Astrocyte (in vitro differentiated cells and primary cell): ENCODE results near the gene SPHK1. TPM values are rescaled to one million over a fixed set of nuclear protein-coding genes. Genes with fewer than 3 reads are reported as not detected.

Experiments
- DNase-seq: peaks from one replicate; pipeline ENCODE4 v3.0.0-alpha.2; 2010; ENCODE audit warnings: low read depth
- FAIRE-seq: peaks from 2 replicates; lab custom pipeline; 2011; peaks lifted over from hg19 to GRCh38; lab: Jason Lieb, UNC
- H2AFZ ChIP-seq: 2 replicates; pipeline ENCODE4 v1.6.0; 2012; ENCODE audit warnings: low read depth, low read length, inconsistent platforms
- H3K27ac ChIP-seq: 2 replicates; pipeline ENCODE4 v1.5.1; 2011; ENCODE audit warnings: low read depth, low read length, inconsistent platforms
- H3K27me3 ChIP-seq: 2 replicates; pipeline ENCODE4 v1.6.0; 2011; ENCODE audit warnings: low read length, inconsistent platforms; ENCODE audit not compliant: insufficient read depth
- H3K36me3 ChIP-seq: 2 replicates; pipeline ENCODE4 v1.5.1; 2011; ENCODE audit warnings: low read length, inconsistent platforms; ENCODE audit not compliant: insufficient read depth
- H3K4me1 ChIP-seq: 2 replicates; pipeline ENCODE4 v1.5.1; 2011; ENCODE audit warnings: low read length, inconsistent platforms; ENCODE audit not compliant: insufficient read depth
- H3K4me2 ChIP-seq: 2 replicates; pipeline ENCODE4 v1.6.0; 2012; ENCODE audit warnings: low read length, inconsistent platforms
- H3K4me3 ChIP-seq: 2 replicates; pipeline ENCODE4 v1.5.1; 2011; ENCODE audit warnings: low read depth, mild to moderate bottlenecking, low read length, inconsistent platforms; ENCODE audit not compliant: insufficient read depth
- H3K79me2 ChIP-seq: 2 replicates; pipeline ENCODE4 v1.6.0; 2012; ENCODE audit warnings: mild to moderate bottlenecking, low read length, inconsistent platforms; ENCODE audit not compliant: insufficient read depth
- H3K9ac ChIP-seq: 2 replicates; pipeline ENCODE4 v1.6.0; 2012; ENCODE audit warnings: mild to moderate bottlenecking, low read length, inconsistent platforms
- H3K9me3 ChIP-seq: 2 replicates; pipeline ENCODE4 v1.5.1; 2012; ENCODE audit warnings: low read depth, mild to moderate bottlenecking, low read length, inconsistent platforms; ENCODE audit not compliant: insufficient read depth
- H4K20me1 ChIP-seq: 2 replicates; pipeline ENCODE4 v1.6.0; 2012; ENCODE audit warnings: low read length, inconsistent platforms; ENCODE audit not compliant: insufficient read depth
- H3K27ac Mint-ChIP-seq: one replicate; pipeline ENCODE4 v1.8.0; 2021; ENCODE audit warnings: mild to moderate bottlenecking, mixed read lengths; ENCODE audit not compliant: unreplicated experiment
- H3K27me3 Mint-ChIP-seq: one replicate; pipeline ENCODE4 v1.8.0; 2021; ENCODE audit warnings: low read depth, mixed read lengths; ENCODE audit not compliant: unreplicated experiment
- H3K36me3 Mint-ChIP-seq: one replicate; pipeline ENCODE4 v1.8.0; 2021; ENCODE audit warnings: low read depth, mixed read lengths; ENCODE audit not compliant: unreplicated experiment
- H3K4me1 Mint-ChIP-seq: one replicate; pipeline ENCODE4 v1.8.0; 2021; ENCODE audit warnings: low read depth, mixed read lengths; ENCODE audit not compliant: unreplicated experiment
- H3K4me3 Mint-ChIP-seq: one replicate; pipeline ENCODE4 v1.8.0; 2021; ENCODE audit warnings: mild to moderate bottlenecking, moderate library complexity, mixed read lengths; ENCODE audit not compliant: unreplicated experiment
- H3K9me3 Mint-ChIP-seq: one replicate; pipeline ENCODE4 v1.8.0; 2021; ENCODE audit warnings: mild to moderate bottlenecking, mixed read lengths; ENCODE audit not compliant: unreplicated experiment
- EZH2 ChIP-seq: IDR thresholded peaks from 2 replicates; pipeline ENCODE4 v1.6.1; 2012; ENCODE audit warnings: mild to moderate bottlenecking, low read length, inconsistent platforms; ENCODE audit not compliant: insufficient read depth
- total RNA-seq: library from RNA; stranded (reverse); gene quantifications from 2 replicates; pipeline ENCODE4 v1.2.1, GENCODE V29; 2021
- TF ChIP-seq, protein P1 (sequence below): IDR thresholded peaks from 2 replicates; pipeline ENCODE4 v1.5.1; 2011; ENCODE audit warnings: low read depth, mild to moderate bottlenecking, inconsistent platforms, low read length, moderate library complexity; ENCODE audit not compliant: insufficient read depth

Gene SPHK1
- total RNA-seq, 1 donor from 2014 or later: 34.8 TPM

DNA sequence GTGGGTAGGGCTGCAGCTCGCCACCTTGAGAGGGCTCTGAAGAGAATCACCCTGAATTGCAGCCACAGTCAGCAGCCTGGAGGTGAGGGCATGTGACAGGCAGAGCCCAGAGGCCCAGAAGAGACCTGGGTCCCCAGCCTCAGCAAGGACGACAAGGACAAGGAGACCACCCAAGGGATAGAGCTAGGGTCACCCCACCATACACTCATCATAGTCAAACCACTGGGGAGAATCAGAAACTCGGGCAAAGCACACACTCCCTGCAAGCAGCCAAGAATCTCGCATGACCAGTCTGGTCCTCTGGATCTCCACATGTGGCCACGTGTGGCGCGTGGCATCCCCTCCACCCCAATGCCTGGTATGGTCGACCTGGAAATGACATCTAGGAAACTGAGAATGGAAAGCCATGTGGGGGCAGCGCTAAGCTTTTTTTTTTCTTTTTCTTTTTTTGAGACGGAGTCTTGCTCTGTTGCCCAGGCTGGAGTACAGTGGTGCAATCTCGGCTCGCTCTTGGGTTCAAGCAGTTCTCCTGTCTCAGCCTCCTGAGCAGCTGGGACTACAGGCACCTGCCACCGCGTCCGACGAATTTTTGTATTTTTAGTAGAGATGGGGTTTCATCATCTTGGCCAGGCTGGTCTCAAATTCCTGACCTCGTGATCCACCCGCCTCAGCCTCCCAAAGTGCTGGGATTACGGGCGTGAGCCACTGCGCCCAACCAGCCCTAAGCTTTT lies 4.6 kb upstream of the SPHK1 start:
- peaks cover 29% of the 10 kb centered on the region for H3K4me1 ChIP-seq
- H3K36me3 Mint-ChIP-seq: peaks cover 5% of the 10 kb centered on the region
- H3K27me3 Mint-ChIP-seq: no peaks in the 10 kb centered on the region
- no peak overlapping the region for H3K4me2 ChIP-seq
- no peaks in the 10 kb centered on the region for H3K36me3 ChIP-seq
- no peak overlapping the region for H2AFZ ChIP-seq
- H3K27ac Mint-ChIP-seq: no peak overlapping the region
- no peak overlapping the region for H3K4me3 Mint-ChIP-seq
- no peak for TF ChIP-seq EZH2
- TF ChIP-seq, protein P1, sequence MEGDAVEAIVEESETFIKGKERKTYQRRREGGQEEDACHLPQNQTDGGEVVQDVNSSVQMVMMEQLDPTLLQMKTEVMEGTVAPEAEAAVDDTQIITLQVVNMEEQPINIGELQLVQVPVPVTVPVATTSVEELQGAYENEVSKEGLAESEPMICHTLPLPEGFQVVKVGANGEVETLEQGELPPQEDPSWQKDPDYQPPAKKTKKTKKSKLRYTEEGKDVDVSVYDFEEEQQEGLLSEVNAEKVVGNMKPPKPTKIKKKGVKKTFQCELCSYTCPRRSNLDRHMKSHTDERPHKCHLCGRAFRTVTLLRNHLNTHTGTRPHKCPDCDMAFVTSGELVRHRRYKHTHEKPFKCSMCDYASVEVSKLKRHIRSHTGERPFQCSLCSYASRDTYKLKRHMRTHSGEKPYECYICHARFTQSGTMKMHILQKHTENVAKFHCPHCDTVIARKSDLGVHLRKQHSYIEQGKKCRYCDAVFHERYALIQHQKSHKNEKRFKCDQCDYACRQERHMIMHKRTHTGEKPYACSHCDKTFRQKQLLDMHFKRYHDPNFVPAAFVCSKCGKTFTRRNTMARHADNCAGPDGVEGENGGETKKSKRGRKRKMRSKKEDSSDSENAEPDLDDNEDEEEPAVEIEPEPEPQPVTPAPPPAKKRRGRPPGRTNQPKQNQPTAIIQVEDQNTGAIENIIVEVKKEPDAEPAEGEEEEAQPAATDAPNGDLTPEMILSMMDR: no peak
- no peak overlapping the region for H3K4me3 ChIP-seq
- no peaks in the 10 kb centered on the region for H3K27me3 ChIP-seq
- peaks cover 30% of the 10 kb centered on the region for H3K79me2 ChIP-seq
- H4K20me1 ChIP-seq: no peaks in the 10 kb centered on the region
- H3K4me1 Mint-ChIP-seq: peaks cover 6% of the 10 kb centered on the region
- peaks cover 2% of the 10 kb centered on the region for H3K9me3 Mint-ChIP-seq
- no peak overlapping the region for H3K27ac ChIP-seq
- H3K9ac ChIP-seq: no peak overlapping the region
- H3K9me3 ChIP-seq: no peaks in the 10 kb centered on the region
- FAIRE-seq (no peak), DNase-seq (no peak)

DNA sequence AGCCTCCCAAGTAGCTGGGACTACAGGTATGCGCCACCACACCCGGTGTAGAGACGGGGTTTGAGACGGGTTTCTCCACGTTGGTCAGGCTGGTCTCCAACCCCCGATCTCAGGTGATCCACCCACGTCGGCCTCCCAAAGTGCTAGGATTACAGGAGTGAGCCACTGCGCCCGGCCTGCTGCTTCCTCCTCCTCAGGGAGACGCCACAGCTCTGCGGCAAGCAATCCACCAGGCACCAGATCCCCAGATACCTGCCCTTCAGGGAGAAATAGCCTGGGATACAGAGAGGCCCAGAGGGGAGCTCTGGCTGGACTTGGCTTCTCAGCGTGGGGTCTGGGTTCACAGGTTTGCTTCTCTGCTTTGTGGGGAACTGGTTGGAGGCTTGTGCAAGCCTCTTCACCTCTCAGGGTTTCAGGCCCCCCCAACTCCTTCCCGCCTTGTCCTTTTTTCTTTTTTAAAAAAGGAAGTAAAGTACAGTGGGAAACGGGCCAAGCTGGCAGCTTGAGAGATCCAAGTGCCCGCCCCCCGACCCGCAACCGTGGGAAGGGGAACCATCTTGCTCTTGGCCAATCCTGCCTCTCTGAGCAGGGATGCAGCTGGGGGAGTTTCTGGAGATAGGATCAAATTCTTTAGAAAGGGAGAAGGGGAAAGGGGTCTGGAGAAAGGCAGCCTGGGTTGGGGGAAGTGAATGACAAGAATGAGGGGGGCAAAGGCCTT lies 2.6 kb upstream of the SPHK1 start:
- Histone ChIP-seq H3K79me2 (peaks cover 50% of the 10 kb centered on the region), H2AFZ (no peak overlapping the region), H3K36me3 (peaks cover 5% of the 10 kb centered on the region), H3K4me1 (peaks cover 32% of the 10 kb centered on the region), H3K27me3 (no peaks in the 10 kb centered on the region), H3K4me2 (peak overlapping the region; percentile 86), H3K4me3 (peak overlapping the region; percentile 86), H4K20me1 (peaks cover 13% of the 10 kb centered on the region), H3K9ac (peak overlapping the region; percentile 99), H3K9me3 (no peaks in the 10 kb centered on the region), H3K27ac (peak overlapping the region; percentile 99)
- H3K27ac Mint-ChIP-seq: no peak overlapping the region
- peaks cover 2% of the 10 kb centered on the region for H3K9me3 Mint-ChIP-seq
- H3K4me3 Mint-ChIP-seq: peak overlapping the region; percentile 96
- DNase-seq (no peak), FAIRE-seq (no peak)
- H3K36me3 Mint-ChIP-seq: peaks cover 5% of the 10 kb centered on the region
- no peaks in the 10 kb centered on the region for H3K27me3 Mint-ChIP-seq
- peaks cover 10% of the 10 kb centered on the region for H3K4me1 Mint-ChIP-seq
- TF ChIP-seq, protein P1: no peak
- no peak for TF ChIP-seq EZH2

DNA sequence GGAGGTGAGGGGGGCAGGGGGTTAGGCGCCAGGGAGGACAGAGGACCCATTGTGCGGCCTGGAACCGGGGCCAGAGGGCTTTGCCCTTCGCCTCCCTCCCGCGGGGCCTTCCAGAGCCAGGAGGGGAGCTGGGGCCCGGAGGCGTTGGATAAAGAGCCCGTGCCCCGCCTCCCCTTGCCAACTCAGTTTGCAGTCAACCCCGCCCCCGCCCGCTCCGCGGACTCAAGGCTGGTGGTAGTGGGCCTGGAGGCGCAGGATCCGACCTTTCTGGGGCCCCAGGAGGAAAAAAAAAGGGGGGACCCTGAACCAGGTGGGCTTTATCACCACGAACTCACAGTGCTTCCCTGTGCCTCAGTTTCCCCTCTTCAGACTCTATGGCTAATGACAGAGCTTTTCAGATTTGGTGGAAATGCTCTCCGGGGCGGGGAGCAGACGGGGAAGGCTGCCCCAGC lies 2.0 kb upstream of the SPHK1 start:
- Histone ChIP-seq H3K4me2 (peak overlapping the region; percentile 86), H2AFZ (no peak overlapping the region), H3K36me3 (peaks cover 6% of the 10 kb centered on the region), H3K4me1 (peaks cover 37% of the 10 kb centered on the region), H3K79me2 (peaks cover 56% of the 10 kb centered on the region), H4K20me1 (peaks cover 19% of the 10 kb centered on the region), H3K4me3 (peak overlapping the region; percentile 86), H3K27me3 (no peaks in the 10 kb centered on the region), H3K27ac (peak overlapping the region; percentile 99), H3K9ac (peak overlapping the region; percentile 99), H3K9me3 (no peaks in the 10 kb centered on the region)
- DNase-seq: peak; percentile 61
- Mint-ChIP-seq H3K4me3 (peak overlapping the region; percentile 96), H3K9me3 (peaks cover 1% of the 10 kb centered on the region), H3K4me1 (peaks cover 12% of the 10 kb centered on the region), H3K36me3 (peaks cover 6% of the 10 kb centered on the region), H3K27me3 (no peaks in the 10 kb centered on the region), H3K27ac (peak overlapping the region; percentile 94)
- TF ChIP-seq, protein P1: no peak
- no peak for TF ChIP-seq EZH2
- no peak for FAIRE-seq
